Measurements from ENCODE around the gene TMEM129. TPM values are rescaled to one million over a fixed set of nuclear protein-coding genes. Genes with fewer than 3 reads are reported as not detected.

Gene TMEM129
- total RNA-seq, 2 donors from 2014 or later = 73.7 to 81.7 TPM

GRCh38 chr4:1767770-1768366, 46.7 kb upstream of the TMEM129 start:
- Histone ChIP-seq H3K4me1 (replicated peaks) (peaks cover 2% of the 10 kb centered on the region), H3K4me3 (peak overlapping the region; percentile 24 to 32), H3K27ac (peak overlapping the region in 1 of 2 donors; percentile 11), H3K36me3 (no peaks in the 10 kb centered on the region), H3K27me3 (replicated peaks; ENCODE audit: insufficient read depth) (peaks cover 4% of the 10 kb centered on the region), H3K9me3 (no peaks in the 10 kb centered on the region)
- 23% methylated on average over 26 of the region's 32 CpGs for WGBS
- intact Hi-C loops (cut with DNase I) = no loop called here
- no peak for DNase-seq (ENCODE audit: low spot score)
- TF ChIP-seq CTCF (IDR thresholded peaks at IDR 0.05) = peak in 1 of 4 experiments; percentile 15
- no peak for TF ChIP-seq POLR2AphosphoS5 (IDR thresholded peaks at IDR 0.05)

GRCh38 chr4:1767061-1767769, 46.1 kb upstream of the TMEM129 start:
- DNase-seq (ENCODE audit: low spot score) = no peak
- Histone ChIP-seq H3K4me1 (replicated peaks) (peaks cover 2% of the 10 kb centered on the region), H3K36me3 (no peaks in the 10 kb centered on the region), H3K4me3 (peak overlapping the region; percentile 24 to 32), H3K9me3 (no peaks in the 10 kb centered on the region), H3K27ac (no peak overlapping the region), H3K27me3 (replicated peaks; ENCODE audit: insufficient read depth) (peaks cover 4% of the 10 kb centered on the region)
- intact Hi-C loops (cut with DNase I) = no loop called here
- WGBS = under 1% methylated on average over 34 of the region's 84 CpGs
- TF ChIP-seq CTCF (IDR thresholded peaks at IDR 0.05) = no peak
- TF ChIP-seq POLR2AphosphoS5 (IDR thresholded peaks at IDR 0.05) = no peak
- TF ChIP-seq POLR2A (IDR thresholded peaks at IDR 0.05) = no peak

- H3K9me3 ChIP-seq = no peaks in the 10 kb centered on the region
- peaks cover 2% of the 10 kb centered on the region for H3K4me1 ChIP-seq (replicated peaks)
- H3K27me3 ChIP-seq (replicated peaks; ENCODE audit: insufficient read depth) = peaks cover 4% of the 10 kb centered on the region
- 56% methylated on average over 29 of the region's 41 CpGs for WGBS
- no peak for DNase-seq (ENCODE audit: low spot score)
- no peaks in the 10 kb centered on the region for H3K36me3 ChIP-seq
- TF ChIP-seq POLR2AphosphoS5 (IDR thresholded peaks at IDR 0.05) (no peak), POLR2A (IDR thresholded peaks at IDR 0.05) (no peak), CTCF (IDR thresholded peaks at IDR 0.05) (no peak)
- H3K27ac ChIP-seq = no peak overlapping the region
- peak overlapping the region; percentile 24 to 32 for H3K4me3 ChIP-seq
- intact Hi-C loops (cut with DNase I) = no loop called here
These were observed 45.3 kb upstream of the TMEM129 start for GRCh38 chr4:1766106-1767060.

GRCh38 chr4:1765409-1766072, 44.4 kb upstream of the TMEM129 start:
- no peaks in the 10 kb centered on the region for H3K36me3 ChIP-seq
- TF ChIP-seq CTCF (IDR thresholded peaks at IDR 0.05) (no peak), POLR2AphosphoS5 (IDR thresholded peaks at IDR 0.05) (no peak), POLR2A (IDR thresholded peaks at IDR 0.05) (no peak)
- H3K9me3 ChIP-seq = no peaks in the 10 kb centered on the region
- intact Hi-C loops (cut with DNase I) = no loop called here
- H3K27ac ChIP-seq = no peak overlapping the region
- DNase-seq (ENCODE audit: low spot score) = no peak
- peaks cover 3% of the 10 kb centered on the region for H3K27me3 ChIP-seq (replicated peaks; ENCODE audit: insufficient read depth)
- 89% methylated on average over 10 of the region's 10 CpGs for WGBS
- H3K4me3 ChIP-seq = no peak overlapping the region
- peaks cover 2% of the 10 kb centered on the region for H3K4me1 ChIP-seq (replicated peaks)
